Measurements from ENCODE around the gene ROM1.

Gene ROM1

DNA sequence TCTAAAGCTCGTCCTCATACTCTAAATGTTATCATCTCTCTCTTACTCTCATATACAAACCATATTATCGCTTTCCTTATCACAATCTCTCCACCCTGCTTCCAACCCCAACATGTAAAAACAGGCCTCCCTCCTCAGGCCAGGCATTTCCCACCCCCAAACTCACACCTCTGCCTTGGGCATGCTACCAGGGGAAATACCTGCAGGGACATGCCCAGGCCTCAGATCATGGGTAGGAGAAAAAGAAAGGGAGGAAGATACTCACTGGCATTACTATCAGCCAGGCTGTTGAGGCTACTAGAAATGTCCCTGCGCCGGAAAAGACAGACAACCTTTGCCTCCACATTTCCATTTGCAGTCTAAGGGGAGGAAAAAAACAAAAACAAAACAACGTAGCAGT lies 13.2 kb upstream of the ROM1 start:
- peak overlapping the region; percentile 95 for H3K4me3 ChIP-seq (ENCODE audit: low read depth, low read length)
- in situ Hi-C loops (cut with HindIII; ENCODE audit: low sequenced_read_pairs): no loop called here
- TF ChIP-seq, protein P1, sequence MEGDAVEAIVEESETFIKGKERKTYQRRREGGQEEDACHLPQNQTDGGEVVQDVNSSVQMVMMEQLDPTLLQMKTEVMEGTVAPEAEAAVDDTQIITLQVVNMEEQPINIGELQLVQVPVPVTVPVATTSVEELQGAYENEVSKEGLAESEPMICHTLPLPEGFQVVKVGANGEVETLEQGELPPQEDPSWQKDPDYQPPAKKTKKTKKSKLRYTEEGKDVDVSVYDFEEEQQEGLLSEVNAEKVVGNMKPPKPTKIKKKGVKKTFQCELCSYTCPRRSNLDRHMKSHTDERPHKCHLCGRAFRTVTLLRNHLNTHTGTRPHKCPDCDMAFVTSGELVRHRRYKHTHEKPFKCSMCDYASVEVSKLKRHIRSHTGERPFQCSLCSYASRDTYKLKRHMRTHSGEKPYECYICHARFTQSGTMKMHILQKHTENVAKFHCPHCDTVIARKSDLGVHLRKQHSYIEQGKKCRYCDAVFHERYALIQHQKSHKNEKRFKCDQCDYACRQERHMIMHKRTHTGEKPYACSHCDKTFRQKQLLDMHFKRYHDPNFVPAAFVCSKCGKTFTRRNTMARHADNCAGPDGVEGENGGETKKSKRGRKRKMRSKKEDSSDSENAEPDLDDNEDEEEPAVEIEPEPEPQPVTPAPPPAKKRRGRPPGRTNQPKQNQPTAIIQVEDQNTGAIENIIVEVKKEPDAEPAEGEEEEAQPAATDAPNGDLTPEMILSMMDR (IDR thresholded peaks at IDR 0.05; ENCODE audit: low read depth, low read length): no peak
- no peak for DNase-seq (ENCODE audit: low read depth, low spot score)

DNA sequence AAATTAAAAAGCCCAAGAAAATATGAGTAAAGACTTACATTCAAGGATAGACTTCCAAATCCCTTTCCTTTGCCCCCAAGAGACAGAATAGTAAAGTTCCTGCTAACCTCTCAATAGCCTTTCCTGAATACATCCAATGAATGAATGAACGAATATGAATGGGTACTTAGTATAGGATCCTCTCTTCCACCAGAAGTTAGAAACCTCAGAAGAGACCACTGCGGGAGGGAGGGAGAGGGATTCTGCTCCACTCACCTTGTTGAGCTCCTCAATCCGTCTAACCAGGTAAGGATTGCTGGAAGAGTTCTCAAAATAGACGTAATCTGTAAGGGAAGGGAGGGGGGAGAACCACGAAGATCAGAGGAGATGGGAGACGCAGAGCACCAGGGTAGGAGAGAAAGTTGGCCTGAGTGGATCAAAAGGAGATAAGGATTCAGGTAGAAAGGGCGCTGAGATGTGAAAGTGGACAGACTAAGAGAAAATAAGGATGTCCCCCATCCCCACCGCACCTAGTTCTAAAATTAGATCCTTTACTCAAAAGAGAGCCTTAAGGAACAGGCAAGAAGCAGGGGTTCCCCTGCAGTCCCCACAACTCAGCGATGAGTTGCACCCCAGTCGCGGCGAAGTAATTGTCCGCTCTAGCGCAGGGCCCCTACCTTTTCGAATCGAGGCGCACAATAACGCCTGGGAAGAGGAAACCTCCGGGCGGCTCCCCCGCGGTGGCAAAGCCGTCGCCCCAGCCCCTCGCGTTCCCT lies 12.5 kb upstream of the ROM1 start:
- DNase-seq (ENCODE audit: low read depth, low spot score): no peak
- TF ChIP-seq, protein P1 (IDR thresholded peaks at IDR 0.05; ENCODE audit: low read depth, low read length): no peak
- in situ Hi-C loops (cut with HindIII; ENCODE audit: low sequenced_read_pairs): no loop called here
- peak overlapping the region; percentile 95 for H3K4me3 ChIP-seq (ENCODE audit: low read depth, low read length)

DNA sequence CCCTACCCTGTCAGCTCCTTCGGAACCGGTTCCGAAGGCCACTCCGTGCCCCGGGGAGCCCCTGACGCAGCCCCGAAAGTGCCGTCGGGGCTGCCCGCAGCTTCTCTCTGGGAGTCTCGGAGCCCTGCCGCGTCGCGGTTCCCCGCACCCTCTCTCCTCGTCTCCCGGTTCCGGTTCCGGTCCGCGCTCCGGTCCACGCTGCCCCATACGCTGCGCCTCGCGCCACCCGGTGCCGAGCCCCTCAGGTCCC lies 12.0 kb upstream of the ROM1 start:
- in situ Hi-C loops (cut with HindIII; ENCODE audit: low sequenced_read_pairs): no loop called here
- peak overlapping the region; percentile 95 for H3K4me3 ChIP-seq (ENCODE audit: low read depth, low read length)
- TF ChIP-seq, protein P1 (IDR thresholded peaks at IDR 0.05; ENCODE audit: low read depth, low read length): no peak
- DNase-seq (ENCODE audit: low read depth, low spot score): no peak

DNA sequence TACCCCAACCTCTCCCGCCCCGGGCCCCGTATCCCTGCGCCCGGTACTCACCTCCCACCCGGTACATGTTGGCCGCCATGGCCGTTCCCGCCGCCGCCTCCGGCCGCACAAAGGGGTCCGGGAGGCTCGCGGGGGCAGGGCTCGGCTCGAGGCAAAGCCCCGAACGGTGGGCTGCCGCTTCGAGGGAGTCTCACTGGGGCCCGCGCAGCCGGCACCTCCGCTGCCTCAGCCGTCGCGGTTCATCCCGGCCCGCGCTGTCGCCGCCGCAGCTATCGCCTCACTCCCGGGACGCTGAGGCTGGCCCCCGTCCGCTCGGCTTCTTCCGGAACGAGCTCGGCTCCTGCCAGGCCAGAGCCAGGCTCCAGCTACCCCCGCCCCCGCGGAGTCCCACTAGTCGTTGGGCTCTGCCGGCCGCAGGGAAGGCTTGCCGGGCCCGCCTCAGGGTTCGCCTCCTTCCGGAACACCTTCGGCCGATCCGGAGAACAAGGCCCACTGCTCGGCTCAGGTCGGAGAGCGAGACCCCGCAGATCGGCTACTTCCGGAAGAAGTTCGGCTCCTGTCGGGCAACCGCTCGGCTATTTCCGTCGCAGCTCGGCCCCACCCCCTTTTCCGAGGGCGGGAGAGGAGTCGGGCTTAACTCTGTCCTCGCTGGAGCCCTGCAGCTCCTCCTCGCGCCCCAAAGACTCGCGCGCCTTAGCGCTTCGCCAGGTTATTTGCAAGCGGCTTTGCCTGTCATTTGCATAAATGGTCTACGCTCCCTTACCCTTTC lies 11.5 kb upstream of the ROM1 start, which contains the start of gene MTA2:
Gene MTA2 (minus strand): TSS at position 494 of the 769 bp plus-strand sequence. CDS start 415 bp downstream, at position 79.
- H3K4me3 ChIP-seq (ENCODE audit: low read depth, low read length): peak within 1 kb of the TSS; percentile 95
- peak; percentile 99 for DNase-seq (ENCODE audit: low read depth, low spot score)
- in situ Hi-C loops (cut with HindIII; ENCODE audit: low sequenced_read_pairs): no loop called here
- TF ChIP-seq, protein P1 (IDR thresholded peaks at IDR 0.05; ENCODE audit: low read depth, low read length): no peak

DNA sequence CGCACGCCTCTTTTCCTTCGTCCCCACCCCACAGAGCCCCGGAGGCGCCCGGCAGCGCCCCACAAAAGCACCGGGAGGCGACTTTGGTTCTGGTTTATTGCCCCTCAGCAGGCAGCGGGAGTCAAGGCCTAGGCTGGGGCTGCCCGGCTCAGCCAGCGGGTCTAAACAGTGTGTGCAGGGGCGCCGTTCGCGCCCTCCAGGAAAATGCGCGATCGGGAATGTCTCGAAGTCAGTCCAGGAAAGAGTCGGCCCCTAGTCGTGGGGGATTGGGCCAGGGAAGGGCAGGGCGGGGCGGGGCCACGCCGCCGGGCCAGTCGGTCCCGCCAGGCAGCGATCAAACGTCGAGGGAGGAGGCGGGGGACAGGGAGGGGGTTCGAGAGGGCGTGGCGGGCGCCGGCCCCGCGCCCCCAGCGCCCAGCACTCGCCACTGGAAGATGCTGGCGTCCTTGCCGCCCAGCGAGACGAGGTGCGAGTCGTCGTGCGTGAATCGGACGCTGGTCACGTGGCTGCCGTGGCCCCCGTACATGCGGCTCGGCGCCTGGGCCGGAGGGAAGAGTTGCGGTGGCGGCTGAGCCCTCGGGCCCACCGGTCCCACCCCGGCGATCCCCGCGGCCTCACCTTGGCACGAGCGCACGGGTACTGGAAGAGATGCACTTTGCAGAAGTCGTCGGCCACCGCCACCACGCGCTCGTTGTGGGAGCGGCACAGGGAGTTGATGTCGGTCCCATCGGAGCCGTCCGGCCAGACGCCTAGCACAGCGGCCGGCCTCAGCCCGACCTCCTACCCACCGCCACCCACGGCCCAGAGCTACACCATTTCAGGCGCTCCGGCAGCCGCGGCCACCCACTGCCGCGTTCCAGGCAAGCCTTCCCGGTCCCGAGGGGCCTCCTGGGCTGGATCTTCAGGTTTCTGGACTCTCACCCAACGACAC lies 10.7 kb upstream of the ROM1 start:
- DNase-seq (ENCODE audit: low read depth, low spot score): peak; percentile 71
- TF ChIP-seq, protein P1 (IDR thresholded peaks at IDR 0.05; ENCODE audit: low read depth, low read length): no peak
- in situ Hi-C loops (cut with HindIII; ENCODE audit: low sequenced_read_pairs): no loop called here
- peak overlapping the region; percentile 95 for H3K4me3 ChIP-seq (ENCODE audit: low read depth, low read length)

DNA sequence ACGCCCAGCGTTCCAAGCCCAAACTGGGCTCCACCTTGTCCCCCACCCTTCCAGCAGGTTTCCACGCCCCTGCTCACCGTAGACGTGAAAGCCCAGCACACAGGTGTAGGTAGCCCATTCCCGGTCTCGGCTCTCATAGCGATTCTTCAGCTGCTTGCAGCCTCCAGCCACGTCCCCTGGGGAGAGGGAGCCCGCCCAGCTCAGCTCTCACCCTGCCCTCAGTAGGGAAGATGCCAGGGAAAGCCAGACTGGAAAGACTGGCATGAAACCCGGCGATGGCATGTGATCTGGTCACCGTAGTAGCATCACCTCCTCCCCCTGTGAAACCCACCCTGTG lies 10.0 kb upstream of the ROM1 start:
- in situ Hi-C loops (cut with HindIII; ENCODE audit: low sequenced_read_pairs): no loop called here
- no peak for DNase-seq (ENCODE audit: low read depth, low spot score)
- peak overlapping the region; percentile 95 for H3K4me3 ChIP-seq (ENCODE audit: low read depth, low read length)
- TF ChIP-seq, protein P1 (IDR thresholded peaks at IDR 0.05; ENCODE audit: low read depth, low read length): no peak
